Measurements from ENCODE around the gene MCEE.

The MCEE gene

GRCh38 chr2:71060871-71061270 is 69.2 kb downstream of the MCEE start:
- no peaks in the 10 kb centered on the region for H3K36me3 Mint-ChIP-seq (ENCODE audit: low read depth)
- H3K27me3 Mint-ChIP-seq = peaks cover 16% of the 10 kb centered on the region
- no peaks in the 10 kb centered on the region for H3K9me3 Mint-ChIP-seq
- no peaks in the 10 kb centered on the region for H3K4me1 Mint-ChIP-seq (ENCODE audit: low read depth)
- H3K27ac Mint-ChIP-seq = no peak overlapping the region
- no peak for DNase-seq
- no peak overlapping the region for H3K4me3 Mint-ChIP-seq

GRCh38 chr2:71060211-71060610 is 69.8 kb downstream of the MCEE start:
- no peak overlapping the region for H3K27ac Mint-ChIP-seq

More at GRCh38 chr2:71060211-71060610, 69.8 kb downstream of the MCEE start:
- no peaks in the 10 kb centered on the region for H3K9me3 Mint-ChIP-seq
- no peak overlapping the region for H3K4me3 Mint-ChIP-seq
- H3K27me3 Mint-ChIP-seq = peaks cover 16% of the 10 kb centered on the region
- no peak for DNase-seq
- no peaks in the 10 kb centered on the region for H3K4me1 Mint-ChIP-seq (ENCODE audit: low read depth)
- H3K36me3 Mint-ChIP-seq (ENCODE audit: low read depth) = no peaks in the 10 kb centered on the region

Measured in activated T-cell treated with anti-CD3 and anti-CD28 coated beads, Interleukin-2, amount 50 U/mL, for 24 hours (primary cell).